LHCN-M2 (cell line): ENCODE measurements around the gene PIK3CD. TPM values are rescaled to one million over a fixed set of nuclear protein-coding genes. Genes with fewer than 3 reads are reported as not detected.
"Not testable (repeated sequence)": the region's sequence is repeated elsewhere in the genome, so short reads cannot be mapped to it uniquely, and the experiment has no call there.

ENCODE experiments used
- DNase-seq: peaks from one replicate; pipeline ENCODE4 v3.0.0-alpha.2; 2012; ENCODE audit warnings: low read depth
- total RNA-seq: library from RNA; depleted of rRNA; stranded (reverse); fragments of >200 nt; gene quantifications from 2 replicates; pipeline ENCODE4 v1.2.3, GENCODE V29; 2014

PIK3CD gene
- total RNA-seq, 1 experiment from 2014 or later, result 18.8 TPM

DNA sequence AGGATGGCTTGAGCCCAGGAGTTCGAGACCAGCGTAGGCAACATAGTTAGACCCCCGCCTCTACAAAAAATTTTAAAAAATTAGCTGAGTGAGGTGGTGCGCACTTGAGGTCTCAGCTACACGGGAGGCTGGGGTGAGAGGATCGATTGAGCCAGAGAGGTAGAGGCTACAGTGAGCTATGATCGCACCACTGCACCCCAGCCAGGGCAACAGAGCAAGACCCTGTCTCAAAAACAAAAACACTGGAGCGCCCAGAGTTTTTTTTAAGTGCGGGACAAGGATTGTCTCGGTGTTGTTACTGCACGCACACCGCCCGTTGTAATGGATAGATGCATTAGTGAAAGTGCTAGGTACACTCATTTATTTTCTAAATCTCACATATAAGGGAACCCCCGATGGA, 37.1 kb downstream of the PIK3CD start:
- no peak for DNase-seq

- DNase-seq, result peak; percentile 70
These were observed 37.6 kb downstream of the PIK3CD start for GRCh38 chr1:9689011-9689706.

DNA sequence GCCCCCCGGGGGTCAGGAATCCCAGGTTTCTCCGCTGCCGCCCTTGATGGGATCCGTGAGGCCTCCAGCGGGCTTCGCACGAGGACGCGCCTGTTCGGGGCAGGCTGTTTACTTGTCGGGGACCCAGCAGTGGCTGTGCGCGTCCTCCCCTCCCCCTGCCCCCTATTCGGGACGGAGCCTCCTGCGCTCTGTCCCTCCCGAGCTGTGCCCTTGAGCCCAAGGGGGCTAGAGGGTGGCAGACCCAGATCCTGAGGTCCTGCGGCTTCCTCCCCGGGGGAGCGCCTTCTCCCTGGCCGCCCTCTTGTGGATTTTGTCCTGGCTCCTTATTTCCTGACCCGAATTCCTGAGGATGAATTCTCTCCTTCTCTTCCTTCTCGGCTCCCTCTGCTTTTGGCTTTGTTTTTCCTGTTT, 38.4 kb downstream of the PIK3CD start:
- no peak for DNase-seq

DNA sequence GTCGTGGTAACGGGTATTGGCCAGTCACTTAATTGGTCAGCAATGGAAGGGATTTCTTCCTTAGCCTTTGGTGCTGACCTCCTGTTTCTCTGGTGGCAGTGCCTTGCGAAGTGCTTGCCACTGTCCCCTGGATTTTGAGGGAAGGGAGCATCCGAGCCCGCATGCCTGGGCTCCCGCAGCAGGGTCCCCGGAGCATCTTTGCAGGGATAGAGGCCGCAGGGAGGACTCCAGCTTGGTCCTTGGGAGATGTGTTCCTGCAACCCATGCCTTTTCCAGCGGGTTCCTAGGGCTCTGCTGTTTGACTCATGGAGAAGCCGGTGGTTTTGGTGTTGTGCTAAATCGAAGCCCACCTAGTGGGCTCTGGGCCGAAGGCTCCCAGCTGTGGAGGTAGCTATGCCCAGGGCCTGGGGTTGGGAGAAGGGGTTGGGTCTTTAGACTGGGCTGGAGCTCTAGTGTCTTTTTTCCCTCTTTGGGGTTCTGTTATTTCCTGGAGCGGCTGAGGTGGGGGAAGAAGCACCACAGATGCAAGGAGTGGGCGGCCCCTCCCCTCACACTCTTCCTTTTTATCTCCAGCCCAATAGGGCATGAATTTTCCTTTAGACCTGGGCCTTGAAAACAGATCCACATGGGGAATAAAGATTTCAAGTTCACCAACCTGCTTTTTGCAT, 39.0 kb downstream of the PIK3CD start:
- DNase-seq, result no peak

DNA sequence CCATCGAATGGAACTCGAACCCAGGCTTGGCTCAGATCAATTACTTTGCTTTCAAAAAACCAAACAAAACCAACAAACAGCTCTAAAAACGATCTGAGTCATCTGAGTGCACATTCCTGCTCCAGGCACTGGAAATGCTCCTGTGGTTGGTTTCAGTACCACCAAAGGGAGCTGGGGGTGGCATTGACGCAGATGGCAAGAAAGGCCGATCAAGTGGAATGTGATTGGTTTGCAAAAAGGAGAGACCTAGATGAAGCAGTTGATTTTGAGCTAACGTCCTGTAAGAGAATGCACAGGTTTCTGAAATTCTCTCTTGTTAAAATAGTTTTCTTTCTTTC, 39.5 kb downstream of the PIK3CD start:
- DNase-seq, result peak; percentile 77

GRCh38 chr1:9691691-9692090, 40.2 kb downstream of the PIK3CD start:
- peak; percentile 33 for DNase-seq

DNA sequence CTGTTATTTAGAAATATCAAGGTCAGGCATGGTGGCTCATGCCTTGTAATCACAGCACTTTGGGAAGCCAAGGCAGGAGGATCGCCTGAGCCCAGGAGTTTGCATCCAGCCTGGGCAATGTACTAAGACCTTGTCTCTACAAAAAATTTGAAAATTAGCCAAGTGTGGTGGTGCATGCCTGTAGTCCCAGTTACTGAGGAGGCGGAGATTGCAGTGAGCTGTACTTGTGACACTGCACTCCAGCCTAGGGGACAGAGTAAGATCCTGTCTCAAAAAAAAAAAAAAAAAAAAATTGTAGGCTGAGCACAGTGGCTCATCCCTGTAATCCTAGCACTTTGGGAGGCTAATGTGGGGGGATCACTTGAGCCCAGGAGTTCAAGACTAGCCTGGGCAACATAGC, 45.3 kb downstream of the PIK3CD start:
- no peak for DNase-seq

GRCh38 chr1:9699361-9699760, 47.8 kb downstream of the PIK3CD start:
- DNase-seq, result no peak

DNA sequence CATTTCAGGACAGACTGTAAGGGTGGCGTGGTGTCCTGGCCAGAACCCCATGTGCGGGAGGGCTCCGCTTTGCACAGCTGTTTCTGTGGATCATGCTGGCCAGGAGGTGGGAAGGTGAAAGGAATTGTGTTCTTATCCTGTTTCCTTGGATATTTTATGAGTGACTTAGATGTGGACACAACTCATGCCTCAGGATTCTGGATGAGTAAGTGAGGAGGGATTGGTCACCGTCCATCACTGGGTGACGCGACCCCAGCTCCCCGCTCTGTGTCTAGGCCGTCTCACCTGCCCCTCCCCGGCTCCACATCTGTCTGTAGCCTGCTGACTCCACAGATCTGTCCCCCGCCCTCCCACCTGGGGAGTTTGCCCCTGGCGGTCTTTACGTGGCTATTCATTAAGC, 48.8 kb downstream of the PIK3CD start:
- DNase-seq, result peak; percentile 97

DNA sequence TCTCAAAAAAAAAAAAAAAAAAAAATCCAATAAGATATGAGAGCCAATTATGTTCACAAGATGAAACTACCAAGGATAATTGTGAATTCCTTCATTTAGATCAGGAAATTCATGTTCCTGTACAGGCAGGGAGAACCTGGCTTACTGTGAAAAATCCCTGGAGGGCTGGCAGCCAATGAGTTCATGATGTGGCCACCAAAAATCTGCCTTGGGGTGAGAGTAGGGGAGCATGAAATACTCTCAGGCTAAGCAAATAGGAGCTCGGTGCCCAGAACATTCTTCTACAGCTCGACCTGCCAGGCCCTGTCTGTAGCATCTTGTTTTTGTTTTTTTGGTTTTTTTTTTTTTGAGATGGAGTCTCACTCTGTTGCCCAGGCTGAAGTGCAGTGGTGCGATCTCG, 50.1 kb downstream of the PIK3CD start:
- no peak for DNase-seq

DNA sequence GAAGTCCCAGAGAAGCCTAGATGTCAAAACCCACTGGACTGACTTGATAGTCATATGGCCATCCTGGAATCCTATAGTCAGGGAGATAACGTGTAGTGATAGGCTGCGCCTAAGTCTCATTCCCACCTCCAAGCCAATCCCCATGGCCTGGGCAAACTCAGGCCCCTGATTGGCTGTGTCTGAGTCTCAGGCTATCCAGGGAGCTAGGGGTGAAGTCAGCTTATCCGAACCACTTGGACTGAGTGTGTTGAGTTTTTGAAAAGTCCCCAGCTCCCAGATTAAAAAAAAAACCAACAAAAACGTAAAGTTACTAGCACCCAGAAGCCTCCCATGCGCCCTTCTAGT, 51.6 kb downstream of the PIK3CD start:
- DNase-seq, result no peak

DNA sequence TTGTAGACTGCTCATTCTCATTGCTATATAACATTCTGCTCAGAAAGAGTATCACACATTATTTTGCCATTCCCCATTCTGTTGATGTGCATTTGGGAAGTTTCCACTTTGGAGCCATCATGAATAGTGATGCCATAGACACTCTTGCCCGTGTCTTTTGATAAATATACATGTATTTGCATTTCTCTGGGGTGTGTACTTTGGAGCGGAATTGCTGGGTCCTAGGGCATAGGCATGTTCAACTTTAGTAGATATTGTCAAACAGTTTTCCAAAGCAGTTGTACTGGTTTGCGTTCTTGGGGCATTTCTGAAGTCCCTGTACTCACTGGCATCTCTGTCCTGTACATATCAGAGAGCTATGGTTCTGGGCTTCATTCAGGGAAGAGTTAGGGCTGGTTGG, 52.1 kb downstream of the PIK3CD start:
- DNase-seq, result no peak

DNA sequence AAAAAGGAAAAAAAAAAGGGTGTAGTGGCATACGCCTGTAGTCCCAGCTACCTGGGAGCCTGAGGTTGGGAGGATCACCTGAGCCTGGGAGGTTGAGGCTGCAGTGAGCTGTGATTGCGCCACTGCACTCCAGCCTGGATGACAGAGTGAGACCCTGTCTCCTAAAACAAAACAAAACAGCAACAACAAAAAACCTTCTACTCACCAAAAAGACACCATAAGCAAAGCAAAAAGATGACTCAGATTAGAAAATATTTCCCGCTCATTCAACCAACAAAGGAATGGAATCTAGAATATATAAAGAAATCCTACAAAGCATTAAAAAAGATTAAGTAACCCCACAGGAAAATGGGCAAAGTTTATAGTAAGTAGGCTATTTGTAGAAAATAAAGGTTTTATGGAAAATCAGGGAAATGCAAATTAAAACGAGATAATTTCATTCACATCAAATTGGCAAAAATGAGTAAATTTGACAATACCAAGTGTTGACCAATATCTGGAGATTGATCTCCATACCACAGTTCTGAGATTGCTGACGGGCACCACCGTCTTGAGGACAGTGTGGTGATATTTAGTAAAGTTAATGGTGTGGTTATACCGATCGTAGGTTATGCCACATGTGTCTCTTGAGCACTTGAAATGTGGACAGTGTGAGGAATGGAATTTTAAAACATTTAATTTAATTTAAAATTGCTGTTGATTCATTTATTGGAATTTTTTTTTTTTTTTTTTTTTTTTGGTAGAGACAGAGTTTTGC, 54.0 kb downstream of the PIK3CD start:
- peak; percentile 71 for DNase-seq

GRCh38 chr1:9706178-9706577, 54.6 kb downstream of the PIK3CD start:
- no peak for DNase-seq

- DNase-seq, result no peak
These were observed 58.5 kb downstream of the PIK3CD start for GRCh38 chr1:9710037-9710436.

- DNase-seq, result no peak
These were observed 60.0 kb downstream of the PIK3CD start for GRCh38 chr1:9711466-9712020.

GRCh38 chr1:9712767-9713166, 61.2 kb downstream of the PIK3CD start:
- not testable (repeated sequence) for DNase-seq

DNA sequence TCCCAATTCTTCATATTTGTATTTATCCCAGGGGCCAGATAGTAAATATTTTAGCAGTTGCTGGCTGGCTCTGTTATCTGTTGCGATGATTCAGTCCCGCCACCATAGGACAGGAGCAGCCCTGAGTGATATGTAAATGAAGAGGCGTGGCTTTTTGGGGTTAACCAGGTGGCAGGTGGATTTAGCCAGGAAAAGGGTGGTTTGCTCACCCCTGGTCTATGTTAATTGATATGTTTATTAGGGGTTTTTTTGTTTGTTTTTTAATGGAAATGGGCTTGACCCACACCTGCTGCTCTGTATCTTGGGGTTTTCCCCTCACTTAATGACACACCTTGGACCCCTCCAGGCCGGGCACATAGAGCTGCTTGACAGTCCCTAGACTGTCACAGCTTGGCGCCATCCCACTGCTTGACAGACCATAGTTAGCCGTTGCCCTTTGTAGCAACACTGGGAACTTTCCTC, 62.8 kb downstream of the PIK3CD start:
- no peak for DNase-seq

DNA sequence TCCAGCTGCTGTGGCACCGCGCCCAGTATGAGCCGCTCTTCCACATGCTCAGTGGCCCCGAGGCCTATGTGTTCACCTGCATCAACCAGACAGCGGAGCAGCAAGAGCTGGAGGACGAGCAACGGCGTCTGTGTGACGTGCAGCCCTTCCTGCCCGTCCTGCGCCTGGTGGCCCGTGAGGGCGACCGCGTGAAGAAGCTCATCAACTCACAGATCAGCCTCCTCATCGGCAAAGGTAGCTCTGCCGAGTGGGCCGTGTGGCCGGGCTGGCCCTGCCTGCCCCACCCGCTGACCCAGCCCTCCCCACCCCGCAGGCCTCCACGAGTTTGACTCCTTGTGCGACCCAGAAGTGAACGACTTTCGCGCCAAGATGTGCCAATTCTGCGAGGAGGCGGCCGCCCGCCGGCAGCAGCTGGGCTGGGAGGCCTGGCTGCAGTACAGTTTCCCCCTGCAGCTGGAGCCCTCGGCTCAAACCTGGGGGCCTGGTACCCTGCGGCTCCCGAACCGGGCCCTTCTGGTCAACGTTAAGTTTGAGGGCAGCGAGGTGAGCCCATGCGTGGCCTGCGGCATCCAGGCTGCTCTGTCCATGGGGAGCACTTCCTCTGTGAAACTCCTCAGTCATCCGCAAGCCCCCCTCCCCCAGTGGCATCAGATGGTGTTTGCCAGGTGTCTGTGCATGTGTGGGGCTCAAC, 64.2 kb downstream of the PIK3CD start:
- no peak for DNase-seq

DNA sequence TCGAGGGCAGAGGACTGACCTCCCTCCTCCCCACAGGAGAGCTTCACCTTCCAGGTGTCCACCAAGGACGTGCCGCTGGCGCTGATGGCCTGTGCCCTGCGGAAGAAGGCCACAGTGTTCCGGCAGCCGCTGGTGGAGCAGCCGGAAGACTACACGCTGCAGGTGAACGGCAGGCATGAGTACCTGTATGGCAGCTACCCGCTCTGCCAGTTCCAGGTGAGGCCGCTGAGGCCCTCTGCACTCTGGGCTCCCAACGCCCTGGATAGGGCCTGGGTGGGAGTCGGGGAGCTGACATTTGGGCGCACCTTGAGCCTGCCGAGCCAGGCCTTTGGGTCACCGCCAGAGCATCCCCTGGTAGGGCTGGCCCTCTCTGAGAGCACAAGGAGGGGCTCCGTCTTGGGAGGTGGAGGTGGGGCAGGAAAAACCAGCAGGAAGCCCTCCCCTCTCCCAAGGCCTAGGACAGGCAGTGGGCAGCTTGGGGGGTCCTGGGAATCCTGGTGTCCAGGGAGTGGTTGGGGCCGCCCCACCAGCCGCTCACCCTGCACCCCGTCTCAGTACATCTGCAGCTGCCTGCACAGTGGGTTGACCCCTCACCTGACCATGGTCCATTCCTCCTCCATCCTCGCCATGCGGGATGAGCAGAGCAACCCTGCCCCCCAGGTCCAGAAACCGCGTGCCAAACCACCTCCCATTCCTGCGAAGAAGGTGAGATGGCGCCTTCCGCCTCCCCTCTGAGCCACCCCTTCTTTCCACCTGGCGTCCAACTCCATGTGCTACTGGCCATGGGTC, 65.1 kb downstream of the PIK3CD start:
- no peak for DNase-seq
